ENCODE results near the gene ADAD2.

DNA sequence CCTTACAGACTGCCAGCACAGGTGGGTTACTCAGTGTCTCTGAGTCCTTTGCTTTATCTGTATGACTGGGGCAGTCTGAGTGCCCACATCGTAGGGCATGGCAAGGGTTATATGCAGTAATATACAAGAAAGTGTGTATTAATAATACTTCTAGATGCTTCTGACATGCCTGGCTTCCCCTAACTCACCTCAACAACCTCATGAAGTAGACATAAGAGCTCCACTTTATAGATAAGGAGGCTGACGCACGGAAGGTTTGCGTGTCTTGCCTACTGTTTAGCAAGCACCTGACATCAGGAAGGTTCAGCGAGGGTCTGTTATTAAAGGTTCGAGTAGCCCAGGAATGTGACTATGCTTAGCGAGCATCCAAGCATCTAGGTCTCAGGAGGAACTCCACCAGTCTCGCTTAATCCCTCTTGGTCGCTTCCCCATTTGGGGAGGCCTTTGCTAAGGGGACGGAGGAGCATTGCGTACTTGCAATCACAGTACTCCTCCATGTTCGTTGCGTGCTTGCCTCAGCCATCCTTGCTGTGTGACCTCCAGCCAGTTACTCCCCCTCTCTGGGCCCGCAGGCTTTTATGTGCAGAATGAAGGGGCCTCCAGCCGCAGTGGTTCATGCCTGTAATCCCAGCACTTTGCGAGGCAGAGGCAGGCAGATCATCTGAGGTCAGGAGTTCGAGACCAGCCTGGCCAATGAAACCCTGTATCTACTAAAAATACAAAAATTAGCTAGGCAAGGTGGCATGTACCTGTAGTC lies 47.2 kb downstream of the ADAD2 start:
- TF ChIP-seq, protein P1, sequence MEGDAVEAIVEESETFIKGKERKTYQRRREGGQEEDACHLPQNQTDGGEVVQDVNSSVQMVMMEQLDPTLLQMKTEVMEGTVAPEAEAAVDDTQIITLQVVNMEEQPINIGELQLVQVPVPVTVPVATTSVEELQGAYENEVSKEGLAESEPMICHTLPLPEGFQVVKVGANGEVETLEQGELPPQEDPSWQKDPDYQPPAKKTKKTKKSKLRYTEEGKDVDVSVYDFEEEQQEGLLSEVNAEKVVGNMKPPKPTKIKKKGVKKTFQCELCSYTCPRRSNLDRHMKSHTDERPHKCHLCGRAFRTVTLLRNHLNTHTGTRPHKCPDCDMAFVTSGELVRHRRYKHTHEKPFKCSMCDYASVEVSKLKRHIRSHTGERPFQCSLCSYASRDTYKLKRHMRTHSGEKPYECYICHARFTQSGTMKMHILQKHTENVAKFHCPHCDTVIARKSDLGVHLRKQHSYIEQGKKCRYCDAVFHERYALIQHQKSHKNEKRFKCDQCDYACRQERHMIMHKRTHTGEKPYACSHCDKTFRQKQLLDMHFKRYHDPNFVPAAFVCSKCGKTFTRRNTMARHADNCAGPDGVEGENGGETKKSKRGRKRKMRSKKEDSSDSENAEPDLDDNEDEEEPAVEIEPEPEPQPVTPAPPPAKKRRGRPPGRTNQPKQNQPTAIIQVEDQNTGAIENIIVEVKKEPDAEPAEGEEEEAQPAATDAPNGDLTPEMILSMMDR (conservative IDR thresholded peaks at IDR 0.05), result no peak
- TF ChIP-seq EZH2 (IDR thresholded peaks at IDR 0.05; ENCODE audit: low read depth), result no peak
